Trophoblast cell (in vitro differentiated cells and primary cell): Measurements from ENCODE around the gene DSCAM.

Experiments
- DNase-seq, 2 donors: peaks; one replicate each; pipeline ENCODE4 v3.0.0-alpha.2; 2016
- H2AFZ ChIP-seq: 2 replicates; pipeline ENCODE4 v1.6.1; 2013; ENCODE audit warnings: low read length, moderate library complexity, mild to moderate bottlenecking; ENCODE audit not compliant: insufficient read depth, poor library complexity
- H2AK5ac ChIP-seq: 2 replicates; pipeline ENCODE4 v1.6.1; 2013; ENCODE audit warnings: mild to moderate bottlenecking, low read length
- H2BK120ac ChIP-seq: 2 replicates; pipeline ENCODE4 v1.6.1; 2013; ENCODE audit warnings: low read length, mild to moderate bottlenecking, moderate library complexity; ENCODE audit not compliant: insufficient read depth, poor library complexity
- H2BK12ac ChIP-seq: 2 replicates; pipeline ENCODE4 v1.6.1; 2013; ENCODE audit warnings: mild to moderate bottlenecking, low read length, moderate library complexity
- H2BK5ac ChIP-seq: 2 replicates; pipeline ENCODE4 v1.6.1; 2013; ENCODE audit warnings: low read length, low read depth, moderate library complexity, mild to moderate bottlenecking; ENCODE audit not compliant: poor library complexity
- H3K14ac ChIP-seq: 2 replicates; pipeline ENCODE4 v1.6.1; 2013; ENCODE audit warnings: mild to moderate bottlenecking, low read length
- H3K18ac ChIP-seq: 2 replicates; pipeline ENCODE4 v1.6.1; 2013; ENCODE audit warnings: mild to moderate bottlenecking, low read length
- H3K23ac ChIP-seq: 2 replicates; pipeline ENCODE4 v1.6.1; 2013; ENCODE audit warnings: low read length
- H3K27ac ChIP-seq: 2 replicates; pipeline ENCODE4 v1.5.1; 2013; ENCODE audit warnings: low read depth, mild to moderate bottlenecking, inconsistent platforms, low read length, moderate library complexity
- H3K27me3 ChIP-seq: 2 replicates; pipeline ENCODE4 v1.6.1; 2013; ENCODE audit warnings: inconsistent platforms, mild to moderate bottlenecking, low read length, moderate library complexity; ENCODE audit not compliant: insufficient read depth
- H3K36me3 ChIP-seq, 2 experiments: 1 replicate in 1 of 2; 2 replicates in 1 of 2; pipeline ENCODE4 v1.6.1; 2013; ENCODE audit warnings: low read length in 2 of 2, mild to moderate bottlenecking in 2 of 2, moderate library complexity in 1 of 2; ENCODE audit not compliant: insufficient read depth in 2 of 2, control insufficient read depth in 1 of 2
- H3K4ac ChIP-seq: 2 replicates; pipeline ENCODE4 v1.6.1; 2013; ENCODE audit warnings: low read depth, mild to moderate bottlenecking, low read length, moderate library complexity
- H3K4me1 ChIP-seq, 2 experiments: 1 replicate in 1 of 2; 2 replicates in 1 of 2; pipeline ENCODE4 v1.6.1; 2013; ENCODE audit warnings: low read length in 2 of 2, mild to moderate bottlenecking in 2 of 2, moderate library complexity in 1 of 2; ENCODE audit not compliant: insufficient read depth in 2 of 2, control insufficient read depth in 1 of 2
- H3K4me2 ChIP-seq: 2 replicates; pipeline ENCODE4 v1.6.1; 2013; ENCODE audit warnings: inconsistent platforms, mild to moderate bottlenecking, low read length, moderate library complexity
- H3K4me3 ChIP-seq: 2 replicates; pipeline ENCODE4 v1.5.1; 2013; ENCODE audit warnings: mild to moderate bottlenecking, low read depth, low read length, inconsistent platforms
- H3K79me1 ChIP-seq: one replicate; pipeline ENCODE4 v1.6.1; 2013; ENCODE audit warnings: low read length
- H3K79me2 ChIP-seq: 2 replicates; pipeline ENCODE4 v1.6.1; 2013; ENCODE audit warnings: low read length, mild to moderate bottlenecking; ENCODE audit not compliant: control insufficient read depth, insufficient read depth, poor library complexity
- H3K9ac ChIP-seq: 2 replicates; pipeline ENCODE4 v1.6.1; 2013; ENCODE audit warnings: mild to moderate bottlenecking, low read length
- H3K9me3 ChIP-seq: 2 replicates; pipeline ENCODE4 v1.6.1; 2013; ENCODE audit warnings: low read depth, mild to moderate bottlenecking, control low read depth, inconsistent platforms, low read length; ENCODE audit not compliant: insufficient read depth
- H4K12ac ChIP-seq: 2 replicates; pipeline ENCODE4 v1.6.1; 2013; ENCODE audit warnings: low read depth, mild to moderate bottlenecking, low read length, moderate library complexity
- H4K8ac ChIP-seq: 2 replicates; pipeline ENCODE4 v1.6.1; 2013; ENCODE audit warnings: low read depth, mild to moderate bottlenecking, low read length, moderate library complexity
- H4K91ac ChIP-seq: one replicate; pipeline ENCODE4 v1.6.1; 2013; ENCODE audit warnings: low read depth, mild to moderate bottlenecking, low read length, moderate library complexity
- WGBS: extraction: QIAGEN DNeasy Blood & Tissue Kit; methylation state at CpG from one replicate; pipeline ENCODE4 v1.1.7; 2013; ENCODE audit warnings: missing lambda C conversion rate; ENCODE audit not compliant: insufficient read length, insufficient coverage; ENCODE audit errors: extremely low coverage; 5-methylcytosine and 5-hydroxymethylcytosine counted together

The DSCAM gene

GRCh38 chr21:40783404-40783803 is 63.6 kb downstream of the DSCAM start:
- Histone ChIP-seq H3K9me3 (no peaks in the 10 kb centered on the region), H3K18ac (no peak overlapping the region), H2BK5ac (no peak overlapping the region), H3K4me3 (no peak overlapping the region), H3K9ac (no peak overlapping the region), H3K27ac (no peak overlapping the region), H2AFZ (no peak overlapping the region), H3K4ac (no peak overlapping the region), H3K4me2 (no peak overlapping the region), H2BK120ac (no peak overlapping the region), H3K79me2 (no peaks in the 10 kb centered on the region), H3K23ac (no peak overlapping the region), H3K27me3 (no peaks in the 10 kb centered on the region), H4K8ac (no peak overlapping the region), H4K12ac (no peak overlapping the region), H3K14ac (no peak overlapping the region), H2BK12ac (no peak overlapping the region), H2AK5ac (no peak overlapping the region), H3K36me3 (no peaks in the 10 kb centered on the region), H3K4me1 (no peaks in the 10 kb centered on the region), H3K79me1 (no peaks in the 10 kb centered on the region), H4K91ac (no peak overlapping the region)
- DNase-seq, result no peak
- WGBS, result no CpG with 5 or more reads among the region's 6 CpGs

- H2BK12ac ChIP-seq, result no peak overlapping the region
- H3K4ac ChIP-seq, result no peak overlapping the region
- no peak overlapping the region for H3K4me3 ChIP-seq
- H3K79me2 ChIP-seq, result no peaks in the 10 kb centered on the region
- no peaks in the 10 kb centered on the region for H3K79me1 ChIP-seq
- H3K36me3 ChIP-seq, result no peaks in the 10 kb centered on the region
- H3K14ac ChIP-seq, result no peak overlapping the region
- no peak overlapping the region for H2BK5ac ChIP-seq
- H2AK5ac ChIP-seq, result no peak overlapping the region
- no peak overlapping the region for H4K91ac ChIP-seq
- no peak overlapping the region for H3K9ac ChIP-seq
- H2AFZ ChIP-seq, result no peak overlapping the region
- H4K12ac ChIP-seq, result no peak overlapping the region
- H3K4me2 ChIP-seq, result no peak overlapping the region
- no peak overlapping the region for H2BK120ac ChIP-seq
- H3K23ac ChIP-seq, result no peak overlapping the region
- no peak overlapping the region for H3K27ac ChIP-seq
- H3K9me3 ChIP-seq, result no peaks in the 10 kb centered on the region
- peaks cover 0 to 4% of the 10 kb centered on the region in 2 experiments for H3K4me1 ChIP-seq
- no peak overlapping the region for H3K18ac ChIP-seq
- DNase-seq, result no peak
- WGBS, result no CpG with 5 or more reads among the region's 5 CpGs
- no peak overlapping the region for H4K8ac ChIP-seq
- H3K27me3 ChIP-seq, result no peaks in the 10 kb centered on the region
Observed at GRCh38 chr21:40770435-40771055, 76.4 kb downstream of the DSCAM start.

- no CpG with 5 or more reads among the region's 1 CpG for WGBS
- peaks cover 0 to 4% of the 10 kb centered on the region in 2 experiments for H3K4me1 ChIP-seq
- H3K18ac ChIP-seq, result no peak overlapping the region
- no peak overlapping the region for H4K12ac ChIP-seq
- DNase-seq, result no peak
- no peak overlapping the region for H3K4me2 ChIP-seq
- no peak overlapping the region for H3K27ac ChIP-seq
- H4K8ac ChIP-seq, result no peak overlapping the region
- no peak overlapping the region for H2AFZ ChIP-seq
- H2BK5ac ChIP-seq, result no peak overlapping the region
- H2AK5ac ChIP-seq, result no peak overlapping the region
- no peak overlapping the region for H3K9ac ChIP-seq
- H3K36me3 ChIP-seq, result no peaks in the 10 kb centered on the region
- H3K4ac ChIP-seq, result no peak overlapping the region
- H3K27me3 ChIP-seq, result no peaks in the 10 kb centered on the region
- no peaks in the 10 kb centered on the region for H3K79me1 ChIP-seq
- H3K14ac ChIP-seq, result no peak overlapping the region
- H3K79me2 ChIP-seq, result no peaks in the 10 kb centered on the region
- no peak overlapping the region for H2BK12ac ChIP-seq
- H3K4me3 ChIP-seq, result no peak overlapping the region
- H3K23ac ChIP-seq, result no peak overlapping the region
- no peaks in the 10 kb centered on the region for H3K9me3 ChIP-seq
- H2BK120ac ChIP-seq, result no peak overlapping the region
- H4K91ac ChIP-seq, result no peak overlapping the region
Observed at GRCh38 chr21:40769231-40769630, 77.7 kb downstream of the DSCAM start.

GRCh38 chr21:40768056-40768455 is 78.9 kb downstream of the DSCAM start:
- Histone ChIP-seq H2BK12ac (no peak overlapping the region), H3K4me3 (no peak overlapping the region), H4K8ac (no peak overlapping the region), H4K12ac (no peak overlapping the region), H3K79me2 (no peaks in the 10 kb centered on the region), H2BK120ac (no peak overlapping the region), H2BK5ac (no peak overlapping the region), H3K36me3 (no peaks in the 10 kb centered on the region), H3K4ac (no peak overlapping the region), H3K4me1 (peaks cover 0 to 4% of the 10 kb centered on the region in 2 experiments), H3K9ac (no peak overlapping the region), H2AK5ac (no peak overlapping the region), H3K27me3 (no peaks in the 10 kb centered on the region), H4K91ac (no peak overlapping the region), H3K79me1 (no peaks in the 10 kb centered on the region), H3K14ac (no peak overlapping the region), H2AFZ (no peak overlapping the region), H3K18ac (no peak overlapping the region), H3K27ac (no peak overlapping the region), H3K4me2 (no peak overlapping the region), H3K23ac (no peak overlapping the region), H3K9me3 (no peaks in the 10 kb centered on the region)
- no peak for DNase-seq
- WGBS, result no CpG with 5 or more reads among the region's 2 CpGs
